SK-N-SH (cell line): ENCODE data around the gene LTBP1. TPM values are rescaled to one million over a fixed set of nuclear protein-coding genes. Genes with fewer than 3 reads are reported as not detected.

Source experiments
- CTCF ChIA-PET: fragments of 300-600, 350-600 bp; formaldehyde crosslinking; extraction: SDS; loops from one replicate; lab custom pipeline; 2021; lab: Yijun Ruan, JAX
- POLR2A ChIA-PET: fragments of 350-600 bp; sonication (Branson Sonifier 250); formaldehyde crosslinking; extraction: SDS; loops from one replicate; lab custom pipeline; 2020; ENCODE audit warnings: antibody characterized with exemption, inconsistent platforms; lab: Yijun Ruan, JAX
- DNase-seq: peaks from one replicate; pipeline ENCODE4 v3.0.0; 2012
- H2AFZ ChIP-seq: fragments of 200-600 bp; sonication (generic); 2 replicates; pipeline ENCODE4 v1.8.1; 2016; ENCODE audit warnings: antibody characterized with exemption, mild to moderate bottlenecking, low read depth
- H3F3A ChIP-seq: fragments of 200-600 bp; sonication (generic); replicated peaks from 2 replicates; pipeline ENCODE3; 2016; ENCODE audit warnings: antibody characterized with exemption, mild to moderate bottlenecking; ENCODE audit not compliant: insufficient read depth
- H3K27ac ChIP-seq, 2 experiments: fragments of 200-500 bp in 1 of 2; fragments of 200-600 bp in 1 of 2; sonication (Bioruptor generic) in 1 of 2; sonication (generic), shearing (Covaris generic) in 1 of 2; 2 replicates each; pipeline versions ENCODE4 v1.5.1 to v1.6.1; 2014 to 2016; ENCODE audit warnings: low read depth in 2 of 2, inconsistent platforms in 1 of 2, low read length in 1 of 2, mild to moderate bottlenecking in 1 of 2, mixed read lengths in 1 of 2
- H3K27me3 ChIP-seq: fragments of 200-600 bp; sonication (generic), shearing (Covaris generic); 2 replicates; pipeline ENCODE4 v1.6.1; 2016; ENCODE audit warnings: mixed run types; ENCODE audit not compliant: insufficient read depth
- H3K36me3 ChIP-seq, 2 experiments: fragments of 200-500 bp in 1 of 2; fragments of 200-600 bp in 1 of 2; sonication (Bioruptor generic) in 1 of 2; sonication (generic) in 1 of 2; replicated peaks in 1 of 2; 2 replicates each; pipeline versions ENCODE3 to v1.5.1; 2014 to 2016; ENCODE audit warnings: low read length in 1 of 2, mild to moderate bottlenecking in 1 of 2; ENCODE audit not compliant: insufficient read depth in 2 of 2, control insufficient read depth in 1 of 2
- H3K4me1 ChIP-seq, 2 experiments: fragments of 200-500 bp in 1 of 2; fragments of 200-600 bp in 1 of 2; sonication (Bioruptor generic) in 1 of 2; sonication (generic), shearing (Covaris generic) in 1 of 2; 2 replicates each; pipeline versions ENCODE4 v1.5.1 to v1.6.1; 2014 to 2016; ENCODE audit warnings: low read depth in 1 of 2, low read length in 1 of 2, mixed run types in 1 of 2; ENCODE audit not compliant: insufficient read depth in 2 of 2, control insufficient read depth in 1 of 2
- H3K4me2 ChIP-seq: fragments of 200-600 bp; sonication (generic), shearing (Covaris generic); 2 replicates; pipeline ENCODE4 v1.6.1; 2017; ENCODE audit warnings: mixed run types
- H3K4me3 ChIP-seq, 2 experiments: fragments of 200-500 bp in 1 of 2; fragments of 200-600 bp in 1 of 2; sonication (Bioruptor generic) in 1 of 2; sonication (generic), shearing (Covaris generic) in 1 of 2; 2 replicates each; pipeline versions ENCODE4 v1.5.1 to v1.8.1; 2014 to 2016; ENCODE audit warnings: low read depth in 2 of 2, inconsistent platforms in 1 of 2, low read length in 1 of 2, mild to moderate bottlenecking in 1 of 2, mixed read lengths in 1 of 2, moderate library complexity in 1 of 2
- H3K79me2 ChIP-seq: fragments of 200-600 bp; sonication (generic); 2 replicates; pipeline ENCODE4 v1.8.1; 2017; ENCODE audit warnings: mild to moderate bottlenecking; ENCODE audit not compliant: insufficient read depth
- H3K9ac ChIP-seq: fragments of 200-600 bp; sonication (generic); 2 replicates; pipeline ENCODE4 v1.6.1; 2017; ENCODE audit warnings: mixed run types
- H3K9me2 ChIP-seq: fragments of 200-600 bp; sonication (generic); 2 replicates; pipeline ENCODE4 v1.6.1; 2017; ENCODE audit warnings: mixed run types
- H3K9me3 ChIP-seq: fragments of 200-600 bp; sonication (generic); 2 replicates; pipeline ENCODE4 v1.6.1; 2017; ENCODE audit warnings: mixed run types, mild to moderate bottlenecking, moderate library complexity
- H4K20me1 ChIP-seq: fragments of 200-600 bp; sonication (generic); 2 replicates; pipeline ENCODE4 v1.6.1; 2017; ENCODE audit warnings: mild to moderate bottlenecking, mixed run types; ENCODE audit not compliant: insufficient read depth
- ELF1 ChIP-seq: IDR thresholded peaks from 2 replicates; pipeline ENCODE4 v1.4.0; 2012
- EZH2phosphoT487 ChIP-seq: fragments of 200-600 bp; sonication (generic); IDR thresholded peaks from 2 replicates; pipeline ENCODE4 v1.6.1; 2017; ENCODE audit warnings: low read depth, mixed run types, mild to moderate bottlenecking, antibody characterized with exemption, moderate library complexity, borderline replicate concordance
- FOXJ3 ChIP-seq: sonication (generic); formaldehyde crosslinking; IDR thresholded peaks from 2 replicates; pipeline ENCODE4 v1.5.1; 2020; ENCODE audit warnings: mild to moderate bottlenecking, missing genetic modification reagents
- GABPA ChIP-seq: IDR thresholded peaks from 2 replicates; pipeline ENCODE4 v1.4.0; 2012; ENCODE audit warnings: low read depth, mild to moderate bottlenecking
- GATA2 ChIP-seq: sonication (generic); formaldehyde crosslinking; IDR thresholded peaks from 2 replicates; pipeline ENCODE4 v1.5.0; 2020; ENCODE audit warnings: mild to moderate bottlenecking, missing genetic modification reagents
- IRF3 ChIP-seq: fragments of 150-350 bp; IDR thresholded peaks from 2 replicates; pipeline ENCODE4 v1.6.1; 2016; ENCODE audit warnings: mild to moderate bottlenecking, low read depth, low read length
- RCOR1 ChIP-seq: fragments of 150-350 bp; IDR thresholded peaks from 2 replicates; pipeline ENCODE4 v1.6.1; 2017; ENCODE audit warnings: antibody characterized with exemption, low read length
- USF1 ChIP-seq: IDR thresholded peaks from 2 replicates; pipeline ENCODE4 v1.4.0; 2012; ENCODE audit warnings: low read depth, borderline replicate concordance
- USF2 ChIP-seq: fragments of 150-350 bp; IDR thresholded peaks from 2 replicates; pipeline ENCODE4 v1.6.1; 2017; ENCODE audit warnings: antibody characterized with exemption, low read length, low read depth, borderline replicate concordance
- WGBS: methylation state at CpG from one replicate; pipeline ENCODE4 v1.1.6; 2017; ENCODE audit warnings: low lambda C conversion rate; 5-methylcytosine and 5-hydroxymethylcytosine counted together
- polyA plus RNA-seq, 3 experiments: library from polyadenylated mRNA; depleted of rRNA; stranded (reverse); fragments of >200 nt; gene quantifications; 2 replicates each; pipeline ENCODE4 v1.2.3, GENCODE V29; 2012

The LTBP1 gene
- polyA plus RNA-seq, 1 of the 3 experiments (the other 2 are of a cell fraction), result 467 TPM

- H3K4me1 ChIP-seq, result no peaks in the 10 kb centered on the region
- DNase-seq, result no peak
- H3F3A ChIP-seq, result peaks cover 9% of the 10 kb centered on the region
- CTCF ChIA-PET, result no interaction called here
- no peaks in the 10 kb centered on the region for H3K9me2 ChIP-seq
- no peaks in the 10 kb centered on the region for H3K79me2 ChIP-seq
- H4K20me1 ChIP-seq, result no peaks in the 10 kb centered on the region
- H3K27ac ChIP-seq, result no peak overlapping the region; a peak in 1 of 4 replicates
- no peak overlapping the region for H2AFZ ChIP-seq
- H3K4me3 ChIP-seq, result no peak overlapping the region
- H3K4me2 ChIP-seq, result no peak overlapping the region
- H3K9me3 ChIP-seq, result no peaks in the 10 kb centered on the region; the same call in 1 of the 2 replicates
- H3K9ac ChIP-seq, result no peak overlapping the region
- TF ChIP-seq EZH2phosphoT487, result no peak
- TF ChIP-seq USF1, result no peak
- TF ChIP-seq IRF3, result no peak
- no peak for TF ChIP-seq FOXJ3 (CRISPR knock-in tag)
- no peak for TF ChIP-seq USF2
- TF ChIP-seq GABPA, result no peak
- no peak for TF ChIP-seq RCOR1
- TF ChIP-seq, all 33 proteins: peak for 0
- no peaks in the 10 kb centered on the region for H3K27me3 ChIP-seq
- POLR2A ChIA-PET, result no interaction called here
- peaks cover 26 to 67% of the 10 kb centered on the region in 2 experiments for H3K36me3 ChIP-seq
- 56% methylated on average over 4 of the region's 4 CpGs for WGBS
These were observed 389.4 kb downstream of the LTBP1 start for GRCh38 chr2:33336036-33336625.

GRCh38 chr2:33337385-33337960 is 390.7 kb downstream of the LTBP1 start:
- Histone ChIP-seq H3K9me2 (no peaks in the 10 kb centered on the region), H3F3A (peaks cover 9% of the 10 kb centered on the region)
- 58% methylated on average over 7 of the region's 7 CpGs for WGBS
- CTCF ChIA-PET, result interaction anchor here (0.7 kb wide), 1 partner anchor 21 kb away, joined by 3 read pairs; no protein-coding TSS in a partner anchor
- TF ChIP-seq GATA2 (CRISPR knock-in tag), result no peak
- no peak for TF ChIP-seq IRF3
- TF ChIP-seq ELF1, result no peak
- TF ChIP-seq, all 33 proteins: peak for 0
- no peak overlapping the region for H3K4me2 ChIP-seq
- POLR2A ChIA-PET, result no interaction called here
- H3K27me3 ChIP-seq, result no peaks in the 10 kb centered on the region
- H4K20me1 ChIP-seq, result no peaks in the 10 kb centered on the region
- H3K9me3 ChIP-seq, result no peaks in the 10 kb centered on the region
- 0 out of 4 replicates have a peak, but pooled peaks cover 0 to 5% of the 10 kb centered on the region in 2 experiments for H3K4me1 ChIP-seq
- H3K27ac ChIP-seq, result no peak overlapping the region
- H3K36me3 ChIP-seq, result peaks cover 32 to 70% of the 10 kb centered on the region in 2 experiments
- H3K4me3 ChIP-seq, result no peak overlapping the region
- H3K79me2 ChIP-seq, result no peaks in the 10 kb centered on the region
- DNase-seq, result no peak
- no peak overlapping the region for H2AFZ ChIP-seq
- no peak overlapping the region for H3K9ac ChIP-seq
